K562 (cell line): ENCODE results near the gene VRK3. TPM values are rescaled to one million over a fixed set of nuclear protein-coding genes. Genes with fewer than 3 reads are reported as not detected.

ENCODE experiments used
- E2F3 ChIP-seq: fragments of 250-450 bp; sonication (Bioruptor Pico); IDR thresholded peaks from 2 replicates; pipeline ENCODE4 v1.4.0; 2020; ENCODE audit warnings: mild to moderate bottlenecking
- E2F4 ChIP-seq: sonication (generic); formaldehyde crosslinking; IDR thresholded peaks from 2 replicates; pipeline ENCODE4 v1.8.0; 2022; ENCODE audit warnings: mild to moderate bottlenecking, low read depth, missing genetic modification reagents
- NKRF ChIP-seq: fragments of 450-650 bp; IDR thresholded peaks from 2 replicates; pipeline ENCODE4 v1.6.1; 2016; ENCODE audit warnings: borderline replicate concordance
- RREB1 ChIP-seq: fragments of 250-450 bp; sonication (Bioruptor Pico); IDR thresholded peaks from 2 replicates; pipeline ENCODE4 v1.4.0; 2020
- SUPT5H ChIP-seq: fragments of 450-650 bp; IDR thresholded peaks from 2 replicates; pipeline ENCODE4 v1.6.1; 2016
- TEAD4 ChIP-seq, 2 experiments: sonication (generic) in 1 of 2; formaldehyde crosslinking in 1 of 2; IDR thresholded peaks; 2 replicates each; pipeline versions ENCODE4 v1.6.1 to v1.8.0; 2012 to 2022; ENCODE audit warnings: borderline replicate concordance in 1 of 2, inconsistent platforms in 1 of 2, low read length in 1 of 2, mild to moderate bottlenecking in 1 of 2, missing genetic modification reagents in 1 of 2
- USF2 ChIP-seq: sonication (generic); formaldehyde crosslinking; IDR thresholded peaks from 2 replicates; pipeline ENCODE4 v1.5.0; 2020; ENCODE audit warnings: missing genetic modification reagents
- XRCC5 ChIP-seq: fragments of 200-400 bp; formaldehyde crosslinking; IDR thresholded peaks from 2 replicates; pipeline ENCODE4 v1.6.1; 2017; ENCODE audit warnings: low read depth, mild to moderate bottlenecking, low read length
- ZBTB17 ChIP-seq: fragments of 450-650 bp; formaldehyde crosslinking; IDR thresholded peaks from 2 replicates; pipeline ENCODE4 v1.4.0; 2020; ENCODE audit warnings: mild to moderate bottlenecking
- ZMIZ1 ChIP-seq, 2 experiments: fragments of 150-350 bp in 1 of 2; IDR thresholded peaks; 2 replicates each; pipeline ENCODE4 v1.6.1; 2012 to 2016; ENCODE audit warnings: low read depth in 2 of 2, low read length in 2 of 2, mild to moderate bottlenecking in 1 of 2, moderate library complexity in 1 of 2
- ZNF511 ChIP-seq: sonication (generic); formaldehyde crosslinking; IDR thresholded peaks from 2 replicates; pipeline ENCODE4 v1.8.0; 2022; ENCODE audit warnings: mild to moderate bottlenecking, missing genetic modification reagents
- polyA plus RNA-seq, 8 experiments: library from polyadenylated mRNA; depleted of rRNA in 4 of 8; stranded (reverse) in 5 of 8; unstranded in 3 of 8; fragments of >200 nt; fragmentation: Nextera tagmentation in 2 of 8; fragmentation: Illumina TruSeq in 1 of 8; extraction: Ambion mirVana in 2 of 8; extraction: Trizol in 1 of 8; gene quantifications; 2 replicates each; pipeline versions ENCODE4 v1.2.1 to v1.2.3, GENCODE V29; 2011 to 2014; ENCODE audit warnings: inconsistent platforms in 1 of 8, missing spikeins in 1 of 8
- total RNA-seq, 7 experiments: library from RNA; depleted of rRNA in 6 of 7; stranded (reverse); fragments of >200 nt in 6 of 7; fragmentation: Illumina TruSeq in 2 of 7; extraction: Trizol in 2 of 7; gene quantifications; 2 replicates each; pipeline versions ENCODE4 v1.2.1 to v1.2.3, GENCODE V29; 2011 to 2021; ENCODE audit warnings: low replicate concordance in 1 of 7

Gene VRK3
- total and polyA plus RNA-seq, 9 of the 15 experiments (the other 6 are each of a cell fraction or from before 2014, with no cell fraction given), result 25.6 to 94.3 (median 42.9) TPM

GRCh38 chr19:49929121-49929610 lies 96.0 kb downstream of the VRK3 start, which contains the start of the genes ATF5 and NUP62 (continued):
- TF ChIP-seq ZMIZ1 (IDR thresholded peaks at IDR 0.05; ENCODE audit: low read depth in 2 of 2, low read length in 2 of 2), result peak in 1 of 2 experiments; percentile 78; a peak in 1 of 4 replicates
- TF ChIP-seq SUPT5H, result peak; percentile 96
- peak; percentile 96 for TF ChIP-seq E2F3 (CRISPR knock-in tag)
- TF ChIP-seq NKRF, result peak; percentile 53; the same call in 1 of the 2 replicates
- 0 out of 2 replicates have a peak, but pooled peaks have one; percentile 18 for TF ChIP-seq USF2 (CRISPR knock-in tag)
- TF ChIP-seq TEAD4 (IDR thresholded peaks at IDR 0.05; ENCODE audit: low read length), result peak; percentile 7; the same call in 1 of the 2 replicates
- TF ChIP-seq TEAD4 (CRISPR knock-in tag; IDR thresholded peaks at IDR 0.05; ENCODE audit: borderline replicate concordance), result no peak
- TF ChIP-seq ZNF511 (CRISPR knock-in tag), result no peak
- peak; percentile 81; the same call in 1 of the 2 replicates for TF ChIP-seq RREB1
- TF ChIP-seq ZBTB17 (CRISPR knock-in tag), result peak; percentile 57; the same call in 1 of the 2 replicates
- TF ChIP-seq XRCC5, result peak; percentile 71; the same call in 1 of the 2 replicates
- TF ChIP-seq E2F4 (CRISPR knock-in tag), result 0 out of 2 replicates have a peak, but pooled peaks have one; percentile 75
